Stimulated activated CD8-positive, alpha-beta memory T cell treated with anti-CD3 and anti-CD28 coated beads, Interleukin-4, amount 100 ng/mL, for 4 hours (primary cell): Measurements from ENCODE around the gene MTURN.

Source experiments
- DNase-seq, 2 donors: peaks; one replicate each; pipeline ENCODE4 v3.0.0-alpha.2; 2020; ENCODE audit warnings: low read depth in 2 of 2, low spot score in 1 of 2

The MTURN gene

GRCh38 chr7:30159698-30160143, 24.9 kb downstream of the MTURN start:
- DNase-seq = no peak

GRCh38 chr7:30160329-30160728, 25.5 kb downstream of the MTURN start:
- no peak for DNase-seq

GRCh38 chr7:30162133-30162532, 27.3 kb downstream of the MTURN start:
- no peak for DNase-seq

GRCh38 chr7:30162622-30163124, 27.9 kb downstream of the MTURN start:
- DNase-seq = no peak

GRCh38 chr7:30163231-30163894, 28.6 kb downstream of the MTURN start:
- DNase-seq = no peak

- DNase-seq = no peak
Observed at GRCh38 chr7:30164567-30164966, 29.8 kb downstream of the MTURN start.

GRCh38 chr7:30165590-30165989, 30.8 kb downstream of the MTURN start:
- DNase-seq = no peak

GRCh38 chr7:30166155-30166840, 31.5 kb downstream of the MTURN start:
- DNase-seq = no peak

- no peak for DNase-seq
Observed at GRCh38 chr7:30166841-30167235, 32.1 kb downstream of the MTURN start.

- no peak for DNase-seq
Observed at GRCh38 chr7:30167901-30168300, 33.1 kb downstream of the MTURN start.

- DNase-seq = no peak
Observed at GRCh38 chr7:30168835-30169573, 34.2 kb downstream of the MTURN start.

- DNase-seq = no peak
Observed at GRCh38 chr7:30169579-30169978, 34.8 kb downstream of the MTURN start.

GRCh38 chr7:30170476-30171205, 35.9 kb downstream of the MTURN start:
- no peak for DNase-seq

- no peak for DNase-seq
Observed at GRCh38 chr7:30171766-30172447, 37.1 kb downstream of the MTURN start.

GRCh38 chr7:30172451-30172850, 37.7 kb downstream of the MTURN start:
- DNase-seq = no peak

- no peak for DNase-seq
Observed at GRCh38 chr7:30173058-30173897, 38.5 kb downstream of the MTURN start.

- no peak for DNase-seq
Observed at GRCh38 chr7:30175180-30175579, 40.4 kb downstream of the MTURN start.

GRCh38 chr7:30175636-30176147, 40.9 kb downstream of the MTURN start:
- no peak for DNase-seq

GRCh38 chr7:30176463-30177109, 41.8 kb downstream of the MTURN start:
- no peak for DNase-seq
